Measurements from ENCODE around the gene FBXL2.
"Not testable (repeated sequence)": the region's sequence is repeated elsewhere in the genome, so short reads cannot be mapped to it uniquely, and the experiment has no call there.

FBXL2 gene

GRCh38 chr3:33420966-33421365, 143.7 kb downstream of the FBXL2 start:
- DNase-seq (ENCODE audit: low read depth): no peak

DNA sequence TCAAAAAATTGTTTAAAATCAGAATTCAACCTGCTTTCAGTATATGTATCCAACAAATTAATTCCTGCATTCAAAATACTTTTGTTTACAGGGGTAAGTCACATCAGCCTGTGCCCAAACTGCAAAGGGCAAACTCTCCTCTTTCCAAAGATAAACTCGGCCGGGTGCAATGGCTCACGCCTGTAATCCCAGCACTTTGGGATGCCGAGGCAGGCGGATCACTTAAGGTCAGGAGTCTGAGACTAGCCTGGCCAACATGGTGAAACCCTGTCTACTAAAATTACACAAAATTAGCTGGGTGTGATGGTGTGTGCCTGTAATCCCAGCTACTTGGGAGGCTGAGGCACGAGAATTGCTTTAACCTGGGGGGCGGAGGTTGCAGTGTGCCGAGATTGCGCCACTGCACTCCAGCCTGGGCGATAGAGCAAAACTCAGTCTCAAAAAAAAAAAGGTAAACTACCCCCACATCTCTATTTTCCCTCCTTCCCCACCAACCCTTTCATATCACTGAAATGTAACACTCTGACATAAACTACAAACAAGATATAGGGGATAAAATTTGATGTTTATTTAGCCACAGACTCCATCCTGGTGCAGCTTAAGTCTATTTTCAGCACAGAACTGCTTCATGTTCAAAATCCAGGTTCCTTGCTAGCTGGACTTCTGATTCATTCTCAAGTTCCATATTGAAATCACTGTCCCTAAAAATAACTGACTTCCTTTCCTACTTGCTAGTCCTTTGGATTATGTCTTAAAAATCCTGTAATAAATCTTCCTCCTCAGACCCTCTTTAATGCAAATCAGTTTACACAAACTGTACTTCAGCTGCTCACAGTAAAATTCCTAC, 147.6 kb downstream of the FBXL2 start:
- DNase-seq (ENCODE audit: low read depth): no peak
- TF ChIP-seq CTCF (IDR thresholded peaks at IDR 0.05; ENCODE audit: low read depth, low read length, missing control alignments): no peak
- H3K4me3 ChIP-seq (ENCODE audit: low read depth, low read length): no peak overlapping the region

More at GRCh38 chr3:33420966-33421365, 143.7 kb downstream of the FBXL2 start:
- no peak for TF ChIP-seq CTCF (IDR thresholded peaks at IDR 0.05; ENCODE audit: low read depth, low read length, missing control alignments)
- no peak overlapping the region for H3K4me3 ChIP-seq (ENCODE audit: low read depth, low read length)

DNA sequence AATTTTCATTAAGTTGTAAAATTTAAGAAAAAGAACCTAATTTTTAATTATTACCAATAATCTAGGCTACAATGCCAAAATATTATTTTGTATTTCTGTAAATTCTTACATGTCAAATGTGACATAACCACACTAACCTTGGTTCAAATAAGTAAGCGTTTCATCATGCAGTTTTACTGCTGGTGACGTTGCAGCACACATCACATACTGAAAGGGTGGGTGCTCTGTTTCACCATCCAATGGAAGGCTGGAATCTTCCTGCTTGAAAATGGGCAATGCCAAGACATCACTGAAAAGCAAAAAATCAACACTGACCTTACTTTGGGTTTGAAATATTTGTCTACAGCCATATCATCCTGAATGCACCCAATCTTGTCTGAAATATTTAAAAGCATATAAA, 148.2 kb downstream of the FBXL2 start:
- no peak overlapping the region for H3K4me3 ChIP-seq (ENCODE audit: low read depth, low read length)
- no peak for TF ChIP-seq CTCF (IDR thresholded peaks at IDR 0.05; ENCODE audit: low read depth, low read length, missing control alignments)

GRCh38 chr3:33426068-33426467, 148.8 kb downstream of the FBXL2 start:
- no peak for TF ChIP-seq CTCF (IDR thresholded peaks at IDR 0.05; ENCODE audit: low read depth, low read length, missing control alignments)
- H3K4me3 ChIP-seq (ENCODE audit: low read depth, low read length): no peak overlapping the region
- DNase-seq (ENCODE audit: low read depth): no peak

More for the DNA sequence above, 148.2 kb downstream of the FBXL2 start:
- no peak for DNase-seq (ENCODE audit: low read depth)

DNA sequence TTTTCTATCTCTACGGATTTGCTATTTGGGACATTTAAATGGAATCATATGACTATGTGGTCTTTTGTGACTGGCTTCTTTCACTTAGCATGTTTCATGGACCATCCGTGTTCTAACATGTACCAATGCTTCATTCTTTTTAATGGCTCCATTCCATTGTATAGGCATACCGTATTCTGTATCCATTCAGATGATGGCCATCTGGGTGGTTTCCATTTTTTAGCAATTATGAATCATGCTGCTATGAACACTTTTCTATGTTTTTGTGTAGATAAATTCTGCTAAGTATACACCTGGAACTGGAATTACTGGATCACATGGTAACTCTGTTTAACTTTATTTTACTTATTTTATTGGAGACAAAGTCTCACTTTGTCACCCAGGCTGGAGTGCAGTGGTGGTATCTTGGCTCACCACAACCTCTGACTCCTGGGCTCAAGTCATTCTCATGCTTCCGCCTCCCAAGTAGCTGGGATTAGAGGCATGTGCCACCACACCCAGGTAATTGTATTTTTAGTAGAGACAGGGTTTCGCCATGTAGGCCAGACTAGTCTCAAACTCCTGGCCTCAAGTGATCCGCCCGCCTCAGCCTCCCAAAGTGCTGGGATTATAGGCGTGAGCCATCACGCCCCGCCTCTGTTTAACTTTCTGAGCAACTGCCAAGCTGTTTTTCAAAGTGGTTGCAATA, 149.5 kb downstream of the FBXL2 start:
- no peak overlapping the region for H3K4me3 ChIP-seq (ENCODE audit: low read depth, low read length)
- TF ChIP-seq CTCF (IDR thresholded peaks at IDR 0.05; ENCODE audit: low read depth, low read length, missing control alignments): no peak

DNA sequence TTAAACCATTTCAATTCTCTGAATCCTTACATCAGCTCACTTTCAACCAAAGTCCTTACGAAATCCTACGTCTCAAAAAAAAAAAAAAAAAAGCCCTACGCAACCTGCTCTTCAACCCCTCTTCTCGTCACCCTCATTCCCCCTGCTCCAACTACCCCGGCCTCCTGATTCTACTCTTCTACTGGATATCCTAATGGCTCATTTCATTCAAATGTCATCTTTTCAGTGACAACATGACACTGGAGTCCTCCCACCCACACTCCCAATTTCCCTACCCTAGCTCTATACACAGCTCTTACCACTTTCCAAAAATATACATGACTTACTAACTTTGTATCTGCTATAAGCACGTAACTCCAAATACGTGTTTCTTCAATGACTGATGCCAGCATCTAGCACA, 151.5 kb downstream of the FBXL2 start:
- H3K4me3 ChIP-seq (ENCODE audit: low read depth, low read length): no peak overlapping the region
- no peak for TF ChIP-seq CTCF (IDR thresholded peaks at IDR 0.05; ENCODE audit: low read depth, low read length, missing control alignments)
- DNase-seq (ENCODE audit: low read depth): no peak

More for the DNA sequence above, 149.5 kb downstream of the FBXL2 start:
- no peak for DNase-seq (ENCODE audit: low read depth)

- not testable (repeated sequence) for H3K4me3 ChIP-seq (ENCODE audit: low read depth, low read length); DNase-seq (ENCODE audit: low read depth)
Observed at GRCh38 chr3:33429306-33429705, 152.1 kb downstream of the FBXL2 start.

Measured in GM12864 (cell line).